Measurements from ENCODE around the gene GNAQ.
A peak's percentile ranks its signal among the peaks of the same experiment; 100 is the strongest.

DNA sequence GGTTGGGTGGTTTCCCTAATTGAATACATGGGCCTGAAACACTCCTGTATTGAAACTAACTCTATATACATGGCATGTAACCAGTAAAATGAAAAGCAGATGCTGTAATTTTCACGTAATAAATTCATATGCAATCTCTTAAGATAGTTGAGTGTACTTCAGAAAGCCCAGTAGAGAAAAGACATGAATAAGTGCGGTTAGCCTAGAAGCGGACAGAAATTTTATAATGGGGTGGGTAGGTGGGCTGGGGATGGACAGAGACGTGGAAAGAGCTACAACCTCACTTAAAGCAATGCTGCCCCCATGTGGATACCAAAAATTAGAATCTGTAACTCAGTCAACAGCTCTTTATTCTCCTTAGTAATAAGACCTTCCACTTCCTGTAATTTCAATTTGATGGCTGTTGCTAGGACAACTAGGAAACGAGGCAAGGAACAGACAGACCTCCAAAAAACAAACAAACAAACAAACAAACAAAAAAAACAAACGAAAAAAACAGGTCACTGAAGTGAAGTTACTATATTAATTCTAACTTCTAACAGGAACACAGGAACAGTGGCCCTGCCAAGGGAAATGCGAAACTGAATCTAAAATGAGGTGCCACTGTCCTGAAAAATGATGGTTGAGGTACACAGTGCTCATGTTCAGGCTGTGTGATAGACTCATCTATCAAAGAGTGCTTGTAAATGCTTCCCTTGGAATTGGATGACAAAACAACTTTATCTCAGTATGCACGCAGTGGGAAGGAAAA, 280.1 kb downstream of the GNAQ start:
- no peak for TF ChIP-seq POLR2A (IDR thresholded peaks at IDR 0.05)
- TF ChIP-seq, protein P1, sequence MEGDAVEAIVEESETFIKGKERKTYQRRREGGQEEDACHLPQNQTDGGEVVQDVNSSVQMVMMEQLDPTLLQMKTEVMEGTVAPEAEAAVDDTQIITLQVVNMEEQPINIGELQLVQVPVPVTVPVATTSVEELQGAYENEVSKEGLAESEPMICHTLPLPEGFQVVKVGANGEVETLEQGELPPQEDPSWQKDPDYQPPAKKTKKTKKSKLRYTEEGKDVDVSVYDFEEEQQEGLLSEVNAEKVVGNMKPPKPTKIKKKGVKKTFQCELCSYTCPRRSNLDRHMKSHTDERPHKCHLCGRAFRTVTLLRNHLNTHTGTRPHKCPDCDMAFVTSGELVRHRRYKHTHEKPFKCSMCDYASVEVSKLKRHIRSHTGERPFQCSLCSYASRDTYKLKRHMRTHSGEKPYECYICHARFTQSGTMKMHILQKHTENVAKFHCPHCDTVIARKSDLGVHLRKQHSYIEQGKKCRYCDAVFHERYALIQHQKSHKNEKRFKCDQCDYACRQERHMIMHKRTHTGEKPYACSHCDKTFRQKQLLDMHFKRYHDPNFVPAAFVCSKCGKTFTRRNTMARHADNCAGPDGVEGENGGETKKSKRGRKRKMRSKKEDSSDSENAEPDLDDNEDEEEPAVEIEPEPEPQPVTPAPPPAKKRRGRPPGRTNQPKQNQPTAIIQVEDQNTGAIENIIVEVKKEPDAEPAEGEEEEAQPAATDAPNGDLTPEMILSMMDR (IDR thresholded peaks at IDR 0.05), result peak in 5 of 6 experiments; percentile 25 to 58 (median 46)
